IPS-11a (cell line): Measurements from ENCODE around the gene PCNX2.

Source experiments
- H3K4me3 ChIP-seq: one replicate; pipeline ENCODE4 v1.5.1; 2013; ENCODE audit warnings: low read depth, low read length, control low read depth

Gene PCNX2

GRCh38 chr1:232987774-232988140 lies 307.8 kb downstream of the PCNX2 start:
- H3K4me3 ChIP-seq = no peak overlapping the region

- no peak overlapping the region for H3K4me3 ChIP-seq
These were observed 308.3 kb downstream of the PCNX2 start for GRCh38 chr1:232987046-232987773.

GRCh38 chr1:232986527-232986922 lies 309.0 kb downstream of the PCNX2 start:
- no peak overlapping the region for H3K4me3 ChIP-seq

- H3K4me3 ChIP-seq = no peak overlapping the region
These were observed 309.5 kb downstream of the PCNX2 start for GRCh38 chr1:232985882-232986526.

GRCh38 chr1:232984577-232985425 lies 310.7 kb downstream of the PCNX2 start:
- H3K4me3 ChIP-seq = no peak overlapping the region

GRCh38 chr1:232983817-232984567 lies 311.5 kb downstream of the PCNX2 start:
- no peak overlapping the region for H3K4me3 ChIP-seq

- H3K4me3 ChIP-seq = no peak overlapping the region
These were observed 312.1 kb downstream of the PCNX2 start for GRCh38 chr1:232983375-232983774.

- H3K4me3 ChIP-seq = no peak overlapping the region
These were observed 313.1 kb downstream of the PCNX2 start for GRCh38 chr1:232982238-232982944.

GRCh38 chr1:232980986-232981560 lies 314.5 kb downstream of the PCNX2 start:
- H3K4me3 ChIP-seq = no peak overlapping the region

- no peak overlapping the region for H3K4me3 ChIP-seq
These were observed 315.1 kb downstream of the PCNX2 start for GRCh38 chr1:232980355-232980978.

- no peak overlapping the region for H3K4me3 ChIP-seq
These were observed 316.0 kb downstream of the PCNX2 start for GRCh38 chr1:232979558-232979957.

- no peak overlapping the region for H3K4me3 ChIP-seq
These were observed 316.7 kb downstream of the PCNX2 start for GRCh38 chr1:232978815-232979214.

- H3K4me3 ChIP-seq = no peak overlapping the region
These were observed 317.4 kb downstream of the PCNX2 start for GRCh38 chr1:232978091-232978634.

GRCh38 chr1:232974971-232975370 lies 320.6 kb downstream of the PCNX2 start:
- H3K4me3 ChIP-seq = no peak overlapping the region

GRCh38 chr1:232973652-232974611 lies 321.6 kb downstream of the PCNX2 start:
- H3K4me3 ChIP-seq = no peak overlapping the region

GRCh38 chr1:232970508-232970907 lies 325.0 kb downstream of the PCNX2 start:
- no peak overlapping the region for H3K4me3 ChIP-seq

GRCh38 chr1:232969799-232970198 lies 325.7 kb downstream of the PCNX2 start:
- H3K4me3 ChIP-seq = no peak overlapping the region

- no peak overlapping the region for H3K4me3 ChIP-seq
These were observed 326.6 kb downstream of the PCNX2 start for GRCh38 chr1:232968965-232969364.
